Trophoblast cell (in vitro differentiated cells and primary cell): ENCODE data around the gene PCARE.

Experiments used
- DNase-seq, 2 donors: peaks; one replicate each; pipeline ENCODE4 v3.0.0-alpha.2; 2016
- H2AFZ ChIP-seq: 2 replicates; pipeline ENCODE4 v1.6.1; 2013; ENCODE audit warnings: low read length, moderate library complexity, mild to moderate bottlenecking; ENCODE audit not compliant: insufficient read depth, poor library complexity
- H2AK5ac ChIP-seq: 2 replicates; pipeline ENCODE4 v1.6.1; 2013; ENCODE audit warnings: mild to moderate bottlenecking, low read length
- H2BK120ac ChIP-seq: 2 replicates; pipeline ENCODE4 v1.6.1; 2013; ENCODE audit warnings: low read length, mild to moderate bottlenecking, moderate library complexity; ENCODE audit not compliant: insufficient read depth, poor library complexity
- H2BK12ac ChIP-seq: 2 replicates; pipeline ENCODE4 v1.6.1; 2013; ENCODE audit warnings: mild to moderate bottlenecking, low read length, moderate library complexity
- H2BK5ac ChIP-seq: 2 replicates; pipeline ENCODE4 v1.6.1; 2013; ENCODE audit warnings: low read length, low read depth, moderate library complexity, mild to moderate bottlenecking; ENCODE audit not compliant: poor library complexity
- H3K14ac ChIP-seq: 2 replicates; pipeline ENCODE4 v1.6.1; 2013; ENCODE audit warnings: mild to moderate bottlenecking, low read length
- H3K18ac ChIP-seq: 2 replicates; pipeline ENCODE4 v1.6.1; 2013; ENCODE audit warnings: mild to moderate bottlenecking, low read length
- H3K23ac ChIP-seq: 2 replicates; pipeline ENCODE4 v1.6.1; 2013; ENCODE audit warnings: low read length
- H3K27ac ChIP-seq: 2 replicates; pipeline ENCODE4 v1.5.1; 2013; ENCODE audit warnings: low read depth, mild to moderate bottlenecking, inconsistent platforms, low read length, moderate library complexity
- H3K27me3 ChIP-seq: 2 replicates; pipeline ENCODE4 v1.6.1; 2013; ENCODE audit warnings: inconsistent platforms, mild to moderate bottlenecking, low read length, moderate library complexity; ENCODE audit not compliant: insufficient read depth
- H3K36me3 ChIP-seq, 2 experiments: 1 replicate in 1 of 2; 2 replicates in 1 of 2; pipeline ENCODE4 v1.6.1; 2013; ENCODE audit warnings: low read length in 2 of 2, mild to moderate bottlenecking in 2 of 2, moderate library complexity in 1 of 2; ENCODE audit not compliant: insufficient read depth in 2 of 2, control insufficient read depth in 1 of 2
- H3K4ac ChIP-seq: 2 replicates; pipeline ENCODE4 v1.6.1; 2013; ENCODE audit warnings: low read depth, mild to moderate bottlenecking, low read length, moderate library complexity
- H3K4me1 ChIP-seq, 2 experiments: 1 replicate in 1 of 2; 2 replicates in 1 of 2; pipeline ENCODE4 v1.6.1; 2013; ENCODE audit warnings: low read length in 2 of 2, mild to moderate bottlenecking in 2 of 2, moderate library complexity in 1 of 2; ENCODE audit not compliant: insufficient read depth in 2 of 2, control insufficient read depth in 1 of 2
- H3K4me2 ChIP-seq: 2 replicates; pipeline ENCODE4 v1.6.1; 2013; ENCODE audit warnings: inconsistent platforms, mild to moderate bottlenecking, low read length, moderate library complexity
- H3K4me3 ChIP-seq: 2 replicates; pipeline ENCODE4 v1.5.1; 2013; ENCODE audit warnings: mild to moderate bottlenecking, low read depth, low read length, inconsistent platforms
- H3K79me1 ChIP-seq: one replicate; pipeline ENCODE4 v1.6.1; 2013; ENCODE audit warnings: low read length
- H3K79me2 ChIP-seq: 2 replicates; pipeline ENCODE4 v1.6.1; 2013; ENCODE audit warnings: low read length, mild to moderate bottlenecking; ENCODE audit not compliant: control insufficient read depth, insufficient read depth, poor library complexity
- H3K9ac ChIP-seq: 2 replicates; pipeline ENCODE4 v1.6.1; 2013; ENCODE audit warnings: mild to moderate bottlenecking, low read length
- H3K9me3 ChIP-seq: 2 replicates; pipeline ENCODE4 v1.6.1; 2013; ENCODE audit warnings: low read depth, mild to moderate bottlenecking, control low read depth, inconsistent platforms, low read length; ENCODE audit not compliant: insufficient read depth
- H4K12ac ChIP-seq: 2 replicates; pipeline ENCODE4 v1.6.1; 2013; ENCODE audit warnings: low read depth, mild to moderate bottlenecking, low read length, moderate library complexity
- H4K8ac ChIP-seq: 2 replicates; pipeline ENCODE4 v1.6.1; 2013; ENCODE audit warnings: low read depth, mild to moderate bottlenecking, low read length, moderate library complexity
- H4K91ac ChIP-seq: one replicate; pipeline ENCODE4 v1.6.1; 2013; ENCODE audit warnings: low read depth, mild to moderate bottlenecking, low read length, moderate library complexity
- WGBS: extraction: QIAGEN DNeasy Blood & Tissue Kit; methylation state at CpG from one replicate; pipeline ENCODE4 v1.1.7; 2013; ENCODE audit warnings: missing lambda C conversion rate; ENCODE audit not compliant: insufficient read length, insufficient coverage; ENCODE audit errors: extremely low coverage; 5-methylcytosine and 5-hydroxymethylcytosine counted together

PCARE gene

DNA sequence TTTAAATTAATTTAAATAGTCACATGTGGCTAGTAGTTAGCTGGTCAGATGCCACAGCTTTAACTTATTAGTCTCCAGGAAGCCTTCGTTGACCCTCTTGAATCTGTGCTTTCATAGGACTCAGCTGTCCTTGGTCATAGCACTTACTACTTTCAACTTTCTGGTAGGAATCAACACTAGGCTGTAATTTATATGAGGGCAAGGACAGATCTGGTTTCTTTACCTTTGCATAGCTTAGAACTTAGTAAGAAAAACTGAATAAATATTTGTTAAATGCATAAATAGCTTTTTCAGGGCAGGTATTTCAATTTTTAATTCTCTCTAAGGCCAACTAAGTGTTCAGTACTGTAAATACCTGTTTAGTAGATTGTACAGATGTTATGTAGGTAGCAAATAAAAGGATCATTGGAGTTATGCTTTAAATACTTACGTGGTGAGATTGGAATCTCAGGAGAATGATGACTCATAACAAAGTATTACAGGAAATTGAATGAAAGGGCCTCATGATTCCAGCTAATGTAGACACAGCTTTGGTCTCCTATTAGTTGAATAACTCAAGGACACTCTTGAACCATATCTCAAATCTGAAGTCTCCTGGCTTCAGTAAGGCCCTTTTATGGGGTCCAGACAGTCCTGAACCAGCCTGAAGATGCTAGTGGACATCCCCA is 43.4 kb upstream of the PCARE start:
- Histone ChIP-seq H3K14ac (no peak overlapping the region), H3K4me1 (peaks cover 0 to 4% of the 10 kb centered on the region in 2 experiments), H3K27me3 (peaks cover 26% of the 10 kb centered on the region), H3K4ac (no peak overlapping the region), H3K9ac (no peak overlapping the region), H3K9me3 (peaks cover 4% of the 10 kb centered on the region), H2BK5ac (no peak overlapping the region), H4K91ac (no peak overlapping the region), H4K12ac (no peak overlapping the region), H4K8ac (no peak overlapping the region), H3K36me3 (no peaks in the 10 kb centered on the region), H3K4me2 (no peak overlapping the region), H2BK120ac (no peak overlapping the region), H3K4me3 (no peak overlapping the region), H3K23ac (no peak overlapping the region), H2BK12ac (no peak overlapping the region), H3K18ac (no peak overlapping the region), H2AFZ (no peak overlapping the region), H3K27ac (no peak overlapping the region), H3K79me2 (peaks cover 1% of the 10 kb centered on the region), H2AK5ac (no peak overlapping the region), H3K79me1 (no peaks in the 10 kb centered on the region)
- no CpG with 5 or more reads among the region's 2 CpGs for WGBS
- DNase-seq: peak; percentile 19 to 80

GRCh38 chr2:29115797-29116781 is 41.8 kb upstream of the PCARE start:
- Histone ChIP-seq H3K4me3 (peak overlapping the region; percentile 63), H3K36me3 (no peaks in the 10 kb centered on the region), H3K79me1 (no peaks in the 10 kb centered on the region), H2BK120ac (no peak overlapping the region), H3K18ac (no peak overlapping the region), H3K4me2 (peak overlapping the region; percentile 88), H4K8ac (no peak overlapping the region), H2AFZ (peak overlapping the region; percentile 40), H2AK5ac (no peak overlapping the region), H3K9me3 (peaks cover 4% of the 10 kb centered on the region), H4K12ac (no peak overlapping the region), H3K4me1 (peaks cover 0 to 4% of the 10 kb centered on the region in 2 experiments), H3K79me2 (peaks cover 1% of the 10 kb centered on the region), H2BK12ac (no peak overlapping the region), H3K14ac (no peak overlapping the region), H2BK5ac (no peak overlapping the region), H3K23ac (no peak overlapping the region), H3K27me3 (peaks cover 26% of the 10 kb centered on the region), H3K4ac (no peak overlapping the region), H4K91ac (no peak overlapping the region), H3K9ac (no peak overlapping the region), H3K27ac (no peak overlapping the region)
- WGBS: no CpG with 5 or more reads among the region's 53 CpGs
- DNase-seq: peak; percentile 95 to 97

DNA sequence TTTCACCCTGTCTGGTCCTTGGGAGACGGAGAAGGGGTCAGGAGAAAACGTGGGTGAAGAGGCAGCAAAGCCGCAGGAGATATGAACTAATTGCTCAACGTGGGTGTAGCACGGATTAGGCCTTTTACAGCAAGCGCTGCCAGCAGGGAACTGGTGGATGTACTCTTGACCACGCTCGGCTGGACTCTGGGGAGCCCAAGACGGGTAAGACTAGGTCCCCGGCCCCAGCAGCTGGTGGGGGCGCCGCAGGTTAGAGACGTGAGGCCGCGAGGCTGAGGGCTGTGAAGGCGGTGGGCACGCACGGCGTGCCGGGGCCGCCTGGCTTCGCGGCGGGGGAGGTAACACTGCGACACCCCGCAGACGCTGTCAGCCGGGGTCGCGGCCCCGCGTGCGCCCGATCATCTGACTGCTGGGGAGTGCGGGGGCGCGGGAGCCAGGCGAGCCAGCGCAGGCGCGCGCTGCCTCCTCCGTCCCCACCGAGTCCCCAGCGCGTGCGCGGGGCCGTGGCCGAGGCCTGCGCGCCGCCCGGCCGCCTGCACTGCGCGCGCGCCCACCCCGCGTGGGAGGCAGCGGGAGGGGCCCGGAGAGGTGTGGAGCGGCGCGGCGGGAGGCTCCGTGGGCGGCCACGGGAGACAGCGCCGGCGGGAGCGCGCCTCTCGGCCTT is 40.8 kb upstream of the PCARE start, which contains the start of gene CLIP4:
Gene CLIP4, plus strand, starts transcription at position 470 of the 664 bp plus-strand sequence. CDS start 5,974 bp downstream, outside the sequence.
- Histone ChIP-seq H3K27ac (no peak within 1 kb of the TSS), H3K4me2 (peak within 1 kb of the TSS; percentile 88), H3K9me3 (peaks cover 4% of the 10 kb centered on the region), H3K79me2 (peaks cover 1% of the 10 kb centered on the region), H3K18ac (peak within 1 kb of the TSS; percentile 1), H3K4me1 (peaks cover 0 to 4% of the 10 kb centered on the region in 2 experiments), H4K12ac (no peak within 1 kb of the TSS), H3K14ac (no peak within 1 kb of the TSS), H2AFZ (peak within 1 kb of the TSS; percentile 44), H3K36me3 (no peaks in the 10 kb centered on the region), H3K4me3 (peak within 1 kb of the TSS; percentile 75), H4K8ac (peak within 1 kb of the TSS; percentile 49), H2BK120ac (no peak within 1 kb of the TSS), H3K4ac (no peak within 1 kb of the TSS), H3K79me1 (no peaks in the 10 kb centered on the region), H2AK5ac (no peak within 1 kb of the TSS), H4K91ac (peak within 1 kb of the TSS; percentile 28), H3K9ac (no peak within 1 kb of the TSS), H2BK5ac (no peak within 1 kb of the TSS), H3K23ac (no peak within 1 kb of the TSS), H3K27me3 (peaks cover 26% of the 10 kb centered on the region), H2BK12ac (no peak within 1 kb of the TSS)
- no CpG with 5 or more reads among the region's 76 CpGs for WGBS
- DNase-seq: peak in 1 of 2 donors; percentile 47

- peaks cover 0 to 4% of the 10 kb centered on the region in 2 experiments for H3K4me1 ChIP-seq
Measured at GRCh38 chr2:29114586-29114945, 40.2 kb upstream of the PCARE start.

More at GRCh38 chr2:29114586-29114945, 40.2 kb upstream of the PCARE start:
- H2BK120ac ChIP-seq: no peak overlapping the region
- peaks cover 1% of the 10 kb centered on the region for H3K79me2 ChIP-seq
- no peak overlapping the region for H3K23ac ChIP-seq
- no peak overlapping the region for H3K4ac ChIP-seq
- no CpG with 5 or more reads among the region's 10 CpGs for WGBS
- no peaks in the 10 kb centered on the region for H3K36me3 ChIP-seq
- no peaks in the 10 kb centered on the region for H3K79me1 ChIP-seq
- H2AK5ac ChIP-seq: no peak overlapping the region
- H4K12ac ChIP-seq: no peak overlapping the region
- no peak overlapping the region for H4K91ac ChIP-seq
- H3K27me3 ChIP-seq: peaks cover 26% of the 10 kb centered on the region
- H3K4me2 ChIP-seq: no peak overlapping the region
- H3K18ac ChIP-seq: no peak overlapping the region
- peaks cover 4% of the 10 kb centered on the region for H3K9me3 ChIP-seq
- DNase-seq: peak in 1 of 2 donors; percentile 17
- no peak overlapping the region for H3K14ac ChIP-seq
- no peak overlapping the region for H2BK5ac ChIP-seq
- no peak overlapping the region for H3K9ac ChIP-seq
- no peak overlapping the region for H2AFZ ChIP-seq
- H3K27ac ChIP-seq: no peak overlapping the region
- H3K4me3 ChIP-seq: no peak overlapping the region
- H2BK12ac ChIP-seq: no peak overlapping the region
- no peak overlapping the region for H4K8ac ChIP-seq
